HEK293 (cell line): ENCODE data around the gene ARPC4.
A peak's percentile ranks its signal among the peaks of the same experiment; 100 is the strongest.

Experiments
- AEBP2 ChIP-seq: fragments of 450-650 bp; formaldehyde crosslinking; IDR thresholded peaks from 2 replicates; pipeline ENCODE4 v1.5.1; 2016; ENCODE audit warnings: missing biosample characterization, missing genetic modification characterization, borderline replicate concordance
- HOXA7 ChIP-seq: sonication (generic); formaldehyde crosslinking; IDR thresholded peaks from 2 replicates; pipeline ENCODE4 v1.8.1; 2022; ENCODE audit warnings: missing genetic modification reagents, borderline replicate concordance
- IKZF3 ChIP-seq: fragments of 450-650 bp; IDR thresholded peaks from 2 replicates; pipeline ENCODE4 v1.5.0; 2018; ENCODE audit warnings: missing biosample characterization, mild to moderate bottlenecking, missing genetic modification characterization, moderate library complexity
- PRDM1 ChIP-seq: fragments of 450-650 bp; formaldehyde crosslinking; IDR thresholded peaks from 2 replicates; pipeline ENCODE4; 2016; ENCODE audit warnings: missing biosample characterization, missing genetic modification characterization
- RBAK ChIP-seq: fragments of 450-650 bp; formaldehyde crosslinking; IDR thresholded peaks from 2 replicates; pipeline ENCODE4 v1.5.1; 2016; ENCODE audit warnings: missing biosample characterization, missing genetic modification characterization
- SALL2 ChIP-seq: fragments of 450-650 bp; formaldehyde crosslinking; IDR thresholded peaks from 2 replicates; pipeline ENCODE4 v1.5.0; 2017; ENCODE audit warnings: missing biosample characterization, mild to moderate bottlenecking, missing genetic modification characterization, borderline replicate concordance
- SP2 ChIP-seq: fragments of 450-650 bp; formaldehyde crosslinking; IDR thresholded peaks from 2 replicates; pipeline ENCODE4 v1.5.1; 2016; ENCODE audit warnings: missing biosample characterization, missing genetic modification characterization
- SP7 ChIP-seq: fragments of 450-650 bp; formaldehyde crosslinking; IDR thresholded peaks from 2 replicates; pipeline ENCODE4 v1.5.1; 2016; ENCODE audit warnings: missing biosample characterization, missing genetic modification characterization
- ZIC2 ChIP-seq: fragments of 450-650 bp; formaldehyde crosslinking; IDR thresholded peaks from 2 replicates; pipeline ENCODE4 v1.5.1; 2016; ENCODE audit warnings: missing biosample characterization, missing genetic modification characterization
- ZNF175 ChIP-seq: fragments of 450-650 bp; formaldehyde crosslinking; IDR thresholded peaks from 2 replicates; pipeline ENCODE4 v1.5.1; 2016; ENCODE audit warnings: missing biosample characterization, missing genetic modification characterization
- ZNF214 ChIP-seq: fragments of 450-650 bp; formaldehyde crosslinking; IDR thresholded peaks from 2 replicates; pipeline ENCODE4 v1.5.1; 2017; ENCODE audit warnings: missing biosample characterization, mild to moderate bottlenecking, missing genetic modification characterization, borderline replicate concordance
- ZNF223 ChIP-seq: fragments of 450-650 bp; formaldehyde crosslinking; IDR thresholded peaks from 2 replicates; pipeline ENCODE4 v1.5.1; 2016; ENCODE audit warnings: missing biosample characterization, missing genetic modification characterization
- ZNF248 ChIP-seq: fragments of 450-650 bp; formaldehyde crosslinking; IDR thresholded peaks from 2 replicates; pipeline ENCODE4 v1.5.1; 2017; ENCODE audit warnings: missing biosample characterization, missing genetic modification characterization
- ZNF26 ChIP-seq: fragments of 450-650 bp; formaldehyde crosslinking; IDR thresholded peaks from 2 replicates; pipeline ENCODE4 v1.5.1; 2016; ENCODE audit warnings: missing biosample characterization, missing genetic modification characterization
- ZNF280C ChIP-seq: fragments of 450-650 bp; formaldehyde crosslinking; IDR thresholded peaks from 2 replicates; pipeline ENCODE4 v1.5.1; 2016; ENCODE audit warnings: missing biosample characterization, missing genetic modification characterization
- ZNF292 ChIP-seq: fragments of 450-650 bp; formaldehyde crosslinking; IDR thresholded peaks from 2 replicates; pipeline ENCODE4 v1.5.1; 2016; ENCODE audit warnings: low read depth, missing biosample characterization, missing genetic modification characterization, borderline replicate concordance
- ZNF398 ChIP-seq: fragments of 450-650 bp; formaldehyde crosslinking; IDR thresholded peaks from 2 replicates; pipeline ENCODE4 v1.5.1; 2017; ENCODE audit warnings: missing biosample characterization, missing genetic modification characterization
- ZNF449 ChIP-seq: fragments of 450-650 bp; formaldehyde crosslinking; IDR thresholded peaks from 2 replicates; pipeline ENCODE4 v1.5.1; 2017; ENCODE audit warnings: missing biosample characterization, mild to moderate bottlenecking, missing genetic modification characterization, moderate library complexity
- ZNF600 ChIP-seq: fragments of 450-650 bp; formaldehyde crosslinking; IDR thresholded peaks from 2 replicates; pipeline ENCODE4 v1.5.1; 2016; ENCODE audit warnings: missing biosample characterization, missing genetic modification characterization
- ZNF626 ChIP-seq: fragments of 450-650 bp; sonication (Bioruptor Pico); formaldehyde crosslinking; IDR thresholded peaks from 2 replicates; pipeline ENCODE4 v1.5.1; 2018; ENCODE audit warnings: missing biosample characterization, missing genetic modification characterization, inconsistent platforms
- ZNF645 ChIP-seq: fragments of 450-650 bp; formaldehyde crosslinking; IDR thresholded peaks from 2 replicates; pipeline ENCODE4; 2016; ENCODE audit warnings: missing biosample characterization, missing genetic modification characterization
- ZNF677 ChIP-seq: fragments of 450-650 bp; IDR thresholded peaks from 2 replicates; pipeline ENCODE4 v1.5.0; 2018; ENCODE audit warnings: missing biosample characterization, mild to moderate bottlenecking, missing genetic modification characterization, moderate library complexity
- ZNF747 ChIP-seq: fragments of 450-650 bp; formaldehyde crosslinking; IDR thresholded peaks from 2 replicates; pipeline ENCODE4 v1.5.1; 2016; ENCODE audit warnings: missing biosample characterization, missing genetic modification characterization
- ZNF776 ChIP-seq: fragments of 450-650 bp; formaldehyde crosslinking; IDR thresholded peaks from 2 replicates; pipeline ENCODE4 v1.5.0; 2017; ENCODE audit warnings: missing biosample characterization, missing genetic modification characterization, borderline replicate concordance
- ZSCAN23 ChIP-seq: fragments of 450-650 bp; formaldehyde crosslinking; IDR thresholded peaks from 2 replicates; pipeline ENCODE4 v1.5.1; 2016; ENCODE audit warnings: missing biosample characterization, missing genetic modification characterization
- ZSCAN5A ChIP-seq: fragments of 450-650 bp; formaldehyde crosslinking; IDR thresholded peaks from 2 replicates; pipeline ENCODE4 v1.5.1; 2016; ENCODE audit warnings: missing biosample characterization, missing genetic modification characterization

ARPC4 gene

GRCh38 chr3:9769012-9769411 lies 23.9 kb upstream of the ARPC4 start (continued):
- TF ChIP-seq SALL2 (tag by site-specific recombination) (no peak), ZNF626 (tag by site-specific recombination) (no peak), ZNF175 (tag by site-specific recombination) (no peak), RBAK (tag by site-specific recombination) (no peak), SP7 (tag by site-specific recombination) (no peak), ZNF449 (no peak), ZNF645 (tag by site-specific recombination) (peak; percentile 78; the same call in 1 of the 2 replicates), ZNF26 (tag by site-specific recombination) (no peak), ZNF248 (no peak), ZNF398 (tag by site-specific recombination) (peak; percentile 46), ZNF600 (peak; percentile 95), ZNF776 (no peak), ZNF223 (no peak), ZIC2 (tag by site-specific recombination) (no peak), ZNF292 (no peak), ZSCAN23 (tag by site-specific recombination) (0 out of 2 replicates have a peak, but pooled peaks have one; percentile 21), SP2 (tag by site-specific recombination) (no peak), ZSCAN5A (no peak), AEBP2 (tag by site-specific recombination) (0 out of 2 replicates have a peak, but pooled peaks have one; percentile 50), IKZF3 (tag by site-specific recombination) (no peak), HOXA7 (CRISPR knock-in tag) (no peak), ZNF747 (tag by site-specific recombination) (no peak), PRDM1 (tag by site-specific recombination) (no peak), ZNF214 (tag by site-specific recombination) (no peak), ZNF280C (tag by site-specific recombination) (no peak), ZNF677 (no peak)
